ENCODE results near the gene PM20D2.
"Not testable (repeated sequence)": the region's sequence is repeated elsewhere in the genome, so short reads cannot be mapped to it uniquely, and the experiment has no call there.

Gene PM20D2

GRCh38 chr6:89117211-89118108, 28.4 kb upstream of the PM20D2 start, which contains the start of gene SRSF12:
SRSF12 (minus strand) TSS chr6:89118071; CDS start chr6:89117887, 184 bp downstream.
- H3K4me3 ChIP-seq (ENCODE audit: low read length) = peak within 1 kb of the TSS; percentile 53
- TF ChIP-seq CTCF (conservative IDR thresholded peaks at IDR 0.05; ENCODE audit: low read length) = no peak
- DNase-seq (ENCODE audit: low read depth) = peak; percentile 26

- no peak overlapping the region for H3K4me3 ChIP-seq (ENCODE audit: low read length)
- DNase-seq (ENCODE audit: low read depth) = no peak
- TF ChIP-seq CTCF (conservative IDR thresholded peaks at IDR 0.05; ENCODE audit: low read length) = no peak
Measured at GRCh38 chr6:89118931-89119330, 26.9 kb upstream of the PM20D2 start.

GRCh38 chr6:89120371-89120770, 25.5 kb upstream of the PM20D2 start:
- no peak for DNase-seq (ENCODE audit: low read depth)
- TF ChIP-seq CTCF (conservative IDR thresholded peaks at IDR 0.05; ENCODE audit: low read length) = no peak

GRCh38 chr6:89121934-89122333, 23.9 kb upstream of the PM20D2 start:
- DNase-seq (ENCODE audit: low read depth) = no peak

More at GRCh38 chr6:89120371-89120770, 25.5 kb upstream of the PM20D2 start:
- no peak overlapping the region for H3K4me3 ChIP-seq (ENCODE audit: low read length)

GRCh38 chr6:89122625-89123024, 23.2 kb upstream of the PM20D2 start:
- H3K4me3 ChIP-seq (ENCODE audit: low read length) = no peak overlapping the region
- DNase-seq (ENCODE audit: low read depth) = peak; percentile 23
- TF ChIP-seq CTCF (conservative IDR thresholded peaks at IDR 0.05; ENCODE audit: low read length) = peak; percentile 55

More at GRCh38 chr6:89121934-89122333, 23.9 kb upstream of the PM20D2 start:
- no peak for TF ChIP-seq CTCF (conservative IDR thresholded peaks at IDR 0.05; ENCODE audit: low read length)
- H3K4me3 ChIP-seq (ENCODE audit: low read length) = no peak overlapping the region

GRCh38 chr6:89128256-89128671, 17.6 kb upstream of the PM20D2 start:
- not testable (repeated sequence) for DNase-seq (ENCODE audit: low read depth); H3K4me3 ChIP-seq (ENCODE audit: low read length)

GRCh38 chr6:89131599-89131998, 14.3 kb upstream of the PM20D2 start:
- DNase-seq (ENCODE audit: low read depth) = no peak
- no peak overlapping the region for H3K4me3 ChIP-seq (ENCODE audit: low read length)
- no peak for TF ChIP-seq CTCF (conservative IDR thresholded peaks at IDR 0.05; ENCODE audit: low read length)

All from AG10803 (cell line).